A673 (cell line): ENCODE data around the gene ANKRA2.

Experiments
- EZH2 ChIP-seq: fragments of 200-600 bp; sonication (generic); IDR thresholded peaks from 2 replicates; pipeline ENCODE4 v1.6.1; 2017; ENCODE audit warnings: borderline replicate concordance, low read depth, mild to moderate bottlenecking, mixed read lengths, antibody characterized with exemption, low read length; ENCODE audit not compliant: poor library complexity, severe bottlenecking
- TF ChIP-seq, protein P1 (sequence below): fragments of 300-800, 200-600 bp; sonication (generic); conservative IDR thresholded peaks from 2 replicates; pipeline ENCODE4 v1.5.1; 2017; ENCODE audit warnings: low read depth, mild to moderate bottlenecking, antibody characterized with exemption, low read length, moderate library complexity, mixed read lengths

DNA sequence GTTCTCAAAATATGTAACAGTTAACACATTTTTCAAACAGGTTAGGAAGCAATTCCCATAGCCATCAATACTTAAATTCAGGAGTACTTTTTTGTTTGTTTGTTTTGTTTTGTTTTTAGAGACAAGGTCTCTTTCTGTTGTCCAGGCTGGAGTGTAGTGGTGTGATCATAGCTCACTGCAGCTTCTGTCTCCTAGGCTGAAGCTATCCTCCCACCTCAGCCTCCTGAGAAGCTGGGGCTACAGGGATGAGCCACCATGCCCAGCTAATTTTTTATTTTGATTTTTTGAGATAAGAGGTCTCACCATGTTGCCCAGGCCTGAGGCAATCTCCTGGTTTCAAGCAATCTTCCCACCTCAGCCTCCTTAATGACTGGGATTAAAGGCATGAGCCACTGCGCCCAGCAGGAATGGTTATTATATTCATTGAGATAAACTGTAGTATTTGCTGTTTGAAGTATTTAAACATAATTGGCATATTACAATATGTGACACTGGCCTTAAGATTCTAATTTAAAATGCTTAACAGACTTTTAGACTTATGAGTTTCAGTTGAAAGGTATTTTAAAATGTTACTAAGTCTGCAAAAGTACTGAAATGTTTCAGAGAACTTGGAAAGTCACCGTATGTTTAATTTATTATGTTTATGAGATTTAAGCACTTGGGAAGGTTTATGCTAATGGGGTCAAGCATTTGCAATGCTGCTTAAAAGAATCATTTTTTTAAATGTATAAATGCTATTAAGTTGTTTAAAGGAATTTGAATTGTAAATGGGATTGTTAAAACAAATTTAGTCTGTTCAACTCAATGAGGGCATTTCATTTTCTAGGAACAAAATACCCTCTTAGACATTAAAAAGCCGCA is 17.1 kb upstream of the ANKRA2 start:
- TF ChIP-seq, protein P1, sequence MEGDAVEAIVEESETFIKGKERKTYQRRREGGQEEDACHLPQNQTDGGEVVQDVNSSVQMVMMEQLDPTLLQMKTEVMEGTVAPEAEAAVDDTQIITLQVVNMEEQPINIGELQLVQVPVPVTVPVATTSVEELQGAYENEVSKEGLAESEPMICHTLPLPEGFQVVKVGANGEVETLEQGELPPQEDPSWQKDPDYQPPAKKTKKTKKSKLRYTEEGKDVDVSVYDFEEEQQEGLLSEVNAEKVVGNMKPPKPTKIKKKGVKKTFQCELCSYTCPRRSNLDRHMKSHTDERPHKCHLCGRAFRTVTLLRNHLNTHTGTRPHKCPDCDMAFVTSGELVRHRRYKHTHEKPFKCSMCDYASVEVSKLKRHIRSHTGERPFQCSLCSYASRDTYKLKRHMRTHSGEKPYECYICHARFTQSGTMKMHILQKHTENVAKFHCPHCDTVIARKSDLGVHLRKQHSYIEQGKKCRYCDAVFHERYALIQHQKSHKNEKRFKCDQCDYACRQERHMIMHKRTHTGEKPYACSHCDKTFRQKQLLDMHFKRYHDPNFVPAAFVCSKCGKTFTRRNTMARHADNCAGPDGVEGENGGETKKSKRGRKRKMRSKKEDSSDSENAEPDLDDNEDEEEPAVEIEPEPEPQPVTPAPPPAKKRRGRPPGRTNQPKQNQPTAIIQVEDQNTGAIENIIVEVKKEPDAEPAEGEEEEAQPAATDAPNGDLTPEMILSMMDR = no peak
- TF ChIP-seq EZH2 = no peak
